ENCODE data around the gene NINJ1. TPM values are rescaled to one million over a fixed set of nuclear protein-coding genes. Genes with fewer than 3 reads are reported as not detected.

Gene NINJ1
- total RNA-seq, 1 donor from 2014 or later: 20.9 TPM

- Histone ChIP-seq H3K9ac (ENCODE audit: low read depth in 1 of 3, low read length in 3 of 3) (no peak overlapping the region), H3K27ac (ENCODE audit: low read depth, low read length) (no peak overlapping the region), H3K27me3 (ENCODE audit: control insufficient read depth in 3 of 3, insufficient read depth in 3 of 3, low read length in 3 of 3) (no peaks in the 10 kb centered on the region), H3K36me3 (ENCODE audit: control insufficient read depth in 3 of 3, insufficient read depth in 3 of 3, low read length in 3 of 3) (no peaks in the 10 kb centered on the region), H3K9me3 (ENCODE audit: control insufficient read depth in 3 of 3, low read length in 3 of 3) (no peaks in the 10 kb centered on the region), H3K4me3 (ENCODE audit: low read length in 3 of 3) (no peak overlapping the region), H3K4me1 (ENCODE audit: control insufficient read depth in 3 of 3, insufficient read depth in 3 of 3, low read length in 3 of 3) (peaks cover 7 to 14% (median 14%) of the 10 kb centered on the region in 3 donors)
Observed at GRCh38 chr9:93161786-93162562, 27.9 kb upstream of the NINJ1 start.

- H3K9me3 ChIP-seq (ENCODE audit: control insufficient read depth in 3 of 3, low read length in 3 of 3): no peaks in the 10 kb centered on the region
- H3K36me3 ChIP-seq (ENCODE audit: control insufficient read depth in 3 of 3, insufficient read depth in 3 of 3, low read length in 3 of 3): no peaks in the 10 kb centered on the region
- no peak overlapping the region for H3K9ac ChIP-seq (ENCODE audit: low read depth in 1 of 3, low read length in 3 of 3)
- H3K4me1 ChIP-seq (ENCODE audit: control insufficient read depth in 3 of 3, insufficient read depth in 3 of 3, low read length in 3 of 3): peaks cover 7 to 29% (median 24%) of the 10 kb centered on the region in 3 donors
- H3K27ac ChIP-seq (ENCODE audit: low read depth, low read length): no peak overlapping the region
- no peaks in the 10 kb centered on the region for H3K27me3 ChIP-seq (ENCODE audit: control insufficient read depth in 3 of 3, insufficient read depth in 3 of 3, low read length in 3 of 3)
- H3K4me3 ChIP-seq (ENCODE audit: low read length in 3 of 3): no peak overlapping the region
Observed at GRCh38 chr9:93159601-93160471, 25.8 kb upstream of the NINJ1 start.

GRCh38 chr9:93156475-93157008 lies 22.5 kb upstream of the NINJ1 start:
- no peaks in the 10 kb centered on the region for H3K36me3 ChIP-seq (ENCODE audit: control insufficient read depth in 3 of 3, insufficient read depth in 3 of 3, low read length in 3 of 3)
- H3K27me3 ChIP-seq (ENCODE audit: control insufficient read depth in 3 of 3, insufficient read depth in 3 of 3, low read length in 3 of 3): no peaks in the 10 kb centered on the region
- no peak overlapping the region for H3K9ac ChIP-seq (ENCODE audit: low read depth in 1 of 3, low read length in 3 of 3)
- peak overlapping the region; percentile 66 for H3K27ac ChIP-seq (ENCODE audit: low read depth, low read length)
- H3K4me3 ChIP-seq (ENCODE audit: low read length in 3 of 3): no peak overlapping the region
- peaks cover 7 to 26% (median 17%) of the 10 kb centered on the region in 3 donors for H3K4me1 ChIP-seq (ENCODE audit: control insufficient read depth in 3 of 3, insufficient read depth in 3 of 3, low read length in 3 of 3)
- no peaks in the 10 kb centered on the region for H3K9me3 ChIP-seq (ENCODE audit: control insufficient read depth in 3 of 3, low read length in 3 of 3)

GRCh38 chr9:93155716-93156474 lies 21.8 kb upstream of the NINJ1 start:
- Histone ChIP-seq H3K4me1 (ENCODE audit: control insufficient read depth in 3 of 3, insufficient read depth in 3 of 3, low read length in 3 of 3) (peaks cover 3 to 23% (median 14%) of the 10 kb centered on the region in 3 donors), H3K36me3 (ENCODE audit: control insufficient read depth in 3 of 3, insufficient read depth in 3 of 3, low read length in 3 of 3) (no peaks in the 10 kb centered on the region), H3K4me3 (ENCODE audit: low read length in 3 of 3) (peak overlapping the region in 1 of 3 donors; percentile 6), H3K9me3 (ENCODE audit: control insufficient read depth in 3 of 3, low read length in 3 of 3) (no peaks in the 10 kb centered on the region), H3K27ac (ENCODE audit: low read depth, low read length) (peak overlapping the region; percentile 66), H3K9ac (ENCODE audit: low read depth in 1 of 3, low read length in 3 of 3) (peak overlapping the region in 1 of 3 donors; percentile 45), H3K27me3 (ENCODE audit: control insufficient read depth in 3 of 3, insufficient read depth in 3 of 3, low read length in 3 of 3) (no peaks in the 10 kb centered on the region)

- no peaks in the 10 kb centered on the region for H3K9me3 ChIP-seq (ENCODE audit: control insufficient read depth in 3 of 3, low read length in 3 of 3)
- H3K9ac ChIP-seq (ENCODE audit: low read depth in 1 of 3, low read length in 3 of 3): no peak overlapping the region
- no peak overlapping the region for H3K27ac ChIP-seq (ENCODE audit: low read depth, low read length)
- no peaks in the 10 kb centered on the region for H3K27me3 ChIP-seq (ENCODE audit: control insufficient read depth in 3 of 3, insufficient read depth in 3 of 3, low read length in 3 of 3)
- H3K36me3 ChIP-seq (ENCODE audit: control insufficient read depth in 3 of 3, insufficient read depth in 3 of 3, low read length in 3 of 3): no peaks in the 10 kb centered on the region
- peaks cover 3 to 15% (median 10%) of the 10 kb centered on the region in 3 donors for H3K4me1 ChIP-seq (ENCODE audit: control insufficient read depth in 3 of 3, insufficient read depth in 3 of 3, low read length in 3 of 3)
- no peak overlapping the region for H3K4me3 ChIP-seq (ENCODE audit: low read length in 3 of 3)
Observed at GRCh38 chr9:93154293-93154903, 20.3 kb upstream of the NINJ1 start.

GRCh38 chr9:93151097-93151784 lies 17.2 kb upstream of the NINJ1 start:
- peaks cover 0 to 2% (median 0%) of the 10 kb centered on the region in 3 donors for H3K9me3 ChIP-seq (ENCODE audit: control insufficient read depth in 3 of 3, low read length in 3 of 3)
- no peak overlapping the region for H3K4me3 ChIP-seq (ENCODE audit: low read length in 3 of 3)
- no peak overlapping the region for H3K27ac ChIP-seq (ENCODE audit: low read depth, low read length)
- H3K4me1 ChIP-seq (ENCODE audit: control insufficient read depth in 3 of 3, insufficient read depth in 3 of 3, low read length in 3 of 3): peaks cover 6 to 10% (median 8%) of the 10 kb centered on the region in 3 donors
- no peak overlapping the region for H3K9ac ChIP-seq (ENCODE audit: low read depth in 1 of 3, low read length in 3 of 3)
- H3K36me3 ChIP-seq (ENCODE audit: control insufficient read depth in 3 of 3, insufficient read depth in 3 of 3, low read length in 3 of 3): no peaks in the 10 kb centered on the region
- H3K27me3 ChIP-seq (ENCODE audit: control insufficient read depth in 3 of 3, insufficient read depth in 3 of 3, low read length in 3 of 3): no peaks in the 10 kb centered on the region

- Histone ChIP-seq H3K27me3 (ENCODE audit: control insufficient read depth in 3 of 3, insufficient read depth in 3 of 3, low read length in 3 of 3) (no peaks in the 10 kb centered on the region), H3K9ac (ENCODE audit: low read depth in 1 of 3, low read length in 3 of 3) (no peak overlapping the region), H3K27ac (ENCODE audit: low read depth, low read length) (no peak overlapping the region), H3K36me3 (ENCODE audit: control insufficient read depth in 3 of 3, insufficient read depth in 3 of 3, low read length in 3 of 3) (no peaks in the 10 kb centered on the region), H3K4me3 (ENCODE audit: low read length in 3 of 3) (no peak overlapping the region), H3K9me3 (ENCODE audit: control insufficient read depth in 3 of 3, low read length in 3 of 3) (peaks cover 0 to 2% (median 0%) of the 10 kb centered on the region in 3 donors), H3K4me1 (ENCODE audit: control insufficient read depth in 3 of 3, insufficient read depth in 3 of 3, low read length in 3 of 3) (peaks cover 3 to 7% (median 3%) of the 10 kb centered on the region in 3 donors)
Observed at GRCh38 chr9:93149361-93149760, 15.3 kb upstream of the NINJ1 start.

- no peak overlapping the region for H3K27ac ChIP-seq (ENCODE audit: low read depth, low read length)
Observed at GRCh38 chr9:93148721-93149120, 14.7 kb upstream of the NINJ1 start.

GRCh38 chr9:93147632-93148031 lies 13.6 kb upstream of the NINJ1 start:
- peaks cover 10 to 18% (median 14%) of the 10 kb centered on the region in 3 donors for H3K4me1 ChIP-seq (ENCODE audit: control insufficient read depth in 3 of 3, insufficient read depth in 3 of 3, low read length in 3 of 3)
- H3K36me3 ChIP-seq (ENCODE audit: control insufficient read depth in 3 of 3, insufficient read depth in 3 of 3, low read length in 3 of 3): no peaks in the 10 kb centered on the region

More at GRCh38 chr9:93148721-93149120, 14.7 kb upstream of the NINJ1 start:
- H3K4me3 ChIP-seq (ENCODE audit: low read length in 3 of 3): no peak overlapping the region
- peaks cover 0 to 2% (median 0%) of the 10 kb centered on the region in 3 donors for H3K9me3 ChIP-seq (ENCODE audit: control insufficient read depth in 3 of 3, low read length in 3 of 3)
- no peaks in the 10 kb centered on the region for H3K27me3 ChIP-seq (ENCODE audit: control insufficient read depth in 3 of 3, insufficient read depth in 3 of 3, low read length in 3 of 3)
- H3K36me3 ChIP-seq (ENCODE audit: control insufficient read depth in 3 of 3, insufficient read depth in 3 of 3, low read length in 3 of 3): no peaks in the 10 kb centered on the region
- peaks cover 9 to 13% (median 10%) of the 10 kb centered on the region in 3 donors for H3K4me1 ChIP-seq (ENCODE audit: control insufficient read depth in 3 of 3, insufficient read depth in 3 of 3, low read length in 3 of 3)
- no peak overlapping the region for H3K9ac ChIP-seq (ENCODE audit: low read depth in 1 of 3, low read length in 3 of 3)

More at GRCh38 chr9:93147632-93148031, 13.6 kb upstream of the NINJ1 start:
- H3K27ac ChIP-seq (ENCODE audit: low read depth, low read length): no peak overlapping the region
- H3K9ac ChIP-seq (ENCODE audit: low read depth in 1 of 3, low read length in 3 of 3): no peak overlapping the region
- no peak overlapping the region for H3K4me3 ChIP-seq (ENCODE audit: low read length in 3 of 3)
- no peaks in the 10 kb centered on the region for H3K27me3 ChIP-seq (ENCODE audit: control insufficient read depth in 3 of 3, insufficient read depth in 3 of 3, low read length in 3 of 3)
- peaks cover 0 to 2% (median 0%) of the 10 kb centered on the region in 3 donors for H3K9me3 ChIP-seq (ENCODE audit: control insufficient read depth in 3 of 3, low read length in 3 of 3)

Data from skeletal muscle tissue (tissue), 4 donors.